Hepatocyte (in vitro differentiated cells): ENCODE measurements around the gene TOGARAM2.

ENCODE experiments used
- CTCF ChIP-seq: fragments of 200-600 bp; sonication (generic); IDR thresholded peaks from 2 replicates; pipeline ENCODE4 v1.5.1; 2016; ENCODE audit warnings: antibody characterized with exemption, mild to moderate bottlenecking; ENCODE audit not compliant: poor library complexity
- EZH2 ChIP-seq: fragments of 200-600 bp; sonication (generic); IDR thresholded peaks from 2 replicates; pipeline ENCODE4 v1.6.1; 2016; ENCODE audit warnings: antibody characterized with exemption, mild to moderate bottlenecking, borderline replicate concordance
- EZH2phosphoT487 ChIP-seq: fragments of 200-600 bp; sonication (generic); IDR thresholded peaks from one replicate; pipeline ENCODE4 v1.6.1; 2018; ENCODE audit warnings: antibody characterized with exemption, mild to moderate bottlenecking, low read depth, moderate library complexity; ENCODE audit not compliant: unreplicated experiment, severe bottlenecking

- no peak for TF ChIP-seq CTCF
- TF ChIP-seq EZH2, result no peak
- TF ChIP-seq EZH2phosphoT487, result no peak
Observed at GRCh38 chr2:29084554-29084953, 103.5 kb downstream of the TOGARAM2 start.
